ENCODE data around the gene CASS4.

DNA sequence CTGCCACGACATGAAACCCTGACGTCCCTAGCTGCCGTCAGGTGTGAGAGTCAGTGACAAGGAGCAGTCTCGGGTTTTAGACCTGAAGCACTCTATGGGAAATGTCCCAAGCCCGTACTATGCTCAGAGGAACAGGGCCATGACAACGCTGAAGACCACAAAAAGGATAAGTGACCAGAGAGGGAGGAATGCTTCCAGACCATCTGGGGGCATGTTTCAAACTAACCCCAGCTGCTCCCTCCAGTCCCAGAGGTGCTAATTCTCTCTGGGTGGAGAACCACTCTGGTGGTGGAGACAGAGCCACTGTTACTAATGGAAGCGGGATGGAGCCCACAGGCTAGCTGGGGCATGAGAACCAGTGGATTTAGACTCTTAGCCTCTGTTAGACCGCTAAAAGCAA is 28.7 kb upstream of the CASS4 start:
- TF ChIP-seq, protein P1, sequence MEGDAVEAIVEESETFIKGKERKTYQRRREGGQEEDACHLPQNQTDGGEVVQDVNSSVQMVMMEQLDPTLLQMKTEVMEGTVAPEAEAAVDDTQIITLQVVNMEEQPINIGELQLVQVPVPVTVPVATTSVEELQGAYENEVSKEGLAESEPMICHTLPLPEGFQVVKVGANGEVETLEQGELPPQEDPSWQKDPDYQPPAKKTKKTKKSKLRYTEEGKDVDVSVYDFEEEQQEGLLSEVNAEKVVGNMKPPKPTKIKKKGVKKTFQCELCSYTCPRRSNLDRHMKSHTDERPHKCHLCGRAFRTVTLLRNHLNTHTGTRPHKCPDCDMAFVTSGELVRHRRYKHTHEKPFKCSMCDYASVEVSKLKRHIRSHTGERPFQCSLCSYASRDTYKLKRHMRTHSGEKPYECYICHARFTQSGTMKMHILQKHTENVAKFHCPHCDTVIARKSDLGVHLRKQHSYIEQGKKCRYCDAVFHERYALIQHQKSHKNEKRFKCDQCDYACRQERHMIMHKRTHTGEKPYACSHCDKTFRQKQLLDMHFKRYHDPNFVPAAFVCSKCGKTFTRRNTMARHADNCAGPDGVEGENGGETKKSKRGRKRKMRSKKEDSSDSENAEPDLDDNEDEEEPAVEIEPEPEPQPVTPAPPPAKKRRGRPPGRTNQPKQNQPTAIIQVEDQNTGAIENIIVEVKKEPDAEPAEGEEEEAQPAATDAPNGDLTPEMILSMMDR (conservative IDR thresholded peaks at IDR 0.05; ENCODE audit: low read length), result no peak
- TF ChIP-seq EZH2phosphoT487 (IDR thresholded peaks at IDR 0.05; ENCODE audit: borderline replicate concordance), result no peak
